NB4 (cell line): ENCODE data around the gene MAP7D2.

Experiments
- CTCF ChIP-seq: IDR thresholded peaks from one replicate; pipeline ENCODE4 v1.5.1; 2012; ENCODE audit warnings: low read depth, low read length
- MAX ChIP-seq: IDR thresholded peaks from 2 replicates; pipeline ENCODE4 v1.6.1; 2011; ENCODE audit warnings: low read depth, low read length
- POLR2A ChIP-seq: IDR thresholded peaks from 2 replicates; pipeline ENCODE4 v1.6.1; 2011; ENCODE audit warnings: mild to moderate bottlenecking; ENCODE audit not compliant: insufficient read length; ENCODE audit errors: extremely low read depth

- TF ChIP-seq CTCF (no peak), MAX (no peak), POLR2A (no peak)
Observed at GRCh38 chrX:20011608-20012007, 105.1 kb downstream of the MAP7D2 start.
